ENCODE measurements around the gene TRMO. TPM values are rescaled to one million over a fixed set of nuclear protein-coding genes. Genes with fewer than 3 reads are reported as not detected.

TRMO gene
- total RNA-seq, 3 donors from 2014 or later = 12.3 to 16.9 (median 16.0) TPM

- ATAC-seq = no peak
- Mint-ChIP-seq H3K4me1 (ENCODE audit: low read depth) (no peaks in the 10 kb centered on the region), H3K27me3 (ENCODE audit: low read depth) (peaks cover 25% of the 10 kb centered on the region), H3K4me3 (no peak overlapping the region), H3K9me3 (peaks cover 15% of the 10 kb centered on the region), H3K36me3 (ENCODE audit: insufficient read depth) (peaks cover 8% of the 10 kb centered on the region)
- no peak for DNase-seq
Measured at GRCh38 chr9:97868859-97869258, 53.4 kb downstream of the TRMO start.

DNA sequence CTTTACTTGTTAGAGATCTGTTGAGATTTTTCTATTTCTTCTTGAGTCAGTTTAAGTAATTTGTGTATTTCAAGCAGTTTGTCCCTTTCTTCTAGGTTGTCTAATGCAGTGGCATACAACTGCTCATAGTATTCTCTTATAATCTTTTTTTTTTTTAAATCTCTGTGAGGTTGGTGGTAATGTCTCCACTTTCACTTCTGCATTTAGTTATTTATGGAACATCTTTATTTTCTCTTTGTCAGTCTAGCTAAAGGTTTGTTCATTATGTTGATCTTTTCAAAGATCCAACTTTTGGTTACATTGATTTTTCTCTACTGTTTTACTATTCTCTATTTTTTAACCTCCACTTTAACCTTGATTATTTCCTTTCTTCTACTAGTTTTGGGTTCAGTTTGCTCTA is 55.5 kb downstream of the TRMO start:
- no peak for DNase-seq
- Mint-ChIP-seq H3K27me3 (ENCODE audit: low read depth) (peaks cover 32% of the 10 kb centered on the region), H3K4me3 (no peak overlapping the region), H3K4me1 (ENCODE audit: low read depth) (no peaks in the 10 kb centered on the region), H3K9me3 (peaks cover 15% of the 10 kb centered on the region), H3K36me3 (ENCODE audit: insufficient read depth) (peaks cover 8% of the 10 kb centered on the region)
- ATAC-seq = no peak

DNA sequence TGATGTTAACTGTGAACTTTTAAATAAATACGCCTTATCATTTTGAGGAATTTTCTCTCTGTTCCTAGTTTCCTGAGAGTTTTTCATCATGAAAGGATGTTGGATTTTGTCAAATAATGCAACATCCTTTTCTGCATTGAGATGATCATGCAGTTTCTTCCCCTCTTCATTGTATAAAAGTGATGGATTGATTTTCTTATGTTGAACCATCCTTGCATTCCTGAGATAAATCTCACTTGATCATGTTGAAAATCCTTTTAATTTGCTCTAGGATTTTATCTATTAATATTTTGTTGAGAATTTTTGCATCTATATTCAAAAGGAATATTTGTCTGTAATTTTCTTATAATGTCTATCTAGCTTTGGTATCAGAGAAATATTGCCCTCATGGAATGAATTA is 56.0 kb downstream of the TRMO start:
- no peak for DNase-seq
- Mint-ChIP-seq H3K9me3 (peaks cover 15% of the 10 kb centered on the region), H3K36me3 (ENCODE audit: insufficient read depth) (peaks cover 6% of the 10 kb centered on the region), H3K4me1 (ENCODE audit: low read depth) (no peaks in the 10 kb centered on the region), H3K27me3 (ENCODE audit: low read depth) (peaks cover 37% of the 10 kb centered on the region), H3K4me3 (no peak overlapping the region)
- ATAC-seq = no peak

GRCh38 chr9:97864396-97864795 is 57.9 kb downstream of the TRMO start:
- no peaks in the 10 kb centered on the region for H3K4me1 Mint-ChIP-seq (ENCODE audit: low read depth)
- H3K9me3 Mint-ChIP-seq = peaks cover 15% of the 10 kb centered on the region
- H3K4me3 Mint-ChIP-seq = no peak overlapping the region
- no peak for ATAC-seq
- peaks cover 48% of the 10 kb centered on the region for H3K27me3 Mint-ChIP-seq (ENCODE audit: low read depth)
- DNase-seq = no peak
- H3K36me3 Mint-ChIP-seq (ENCODE audit: insufficient read depth) = peaks cover 4% of the 10 kb centered on the region

DNA sequence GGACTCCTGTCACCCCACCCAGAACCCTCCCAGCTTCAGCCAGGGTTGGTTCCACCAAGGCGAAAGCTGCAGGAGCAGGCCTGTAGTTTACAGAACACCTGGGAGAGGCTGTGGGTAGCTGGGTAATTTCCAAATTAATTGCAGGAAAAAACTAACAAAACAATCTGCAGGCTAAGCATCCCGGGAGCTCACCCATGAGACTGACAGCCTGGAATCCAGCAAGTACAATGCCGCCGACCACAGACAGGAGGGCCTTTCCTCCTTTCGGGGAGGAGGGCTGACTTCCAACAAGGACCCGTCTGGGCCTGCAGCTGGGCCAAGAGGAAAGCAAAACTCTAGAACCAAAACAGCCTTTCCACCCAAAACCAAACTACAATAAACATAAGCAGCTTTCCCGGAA is 59.0 kb downstream of the TRMO start:
- no peaks in the 10 kb centered on the region for H3K4me1 Mint-ChIP-seq (ENCODE audit: low read depth)
- peaks cover 49% of the 10 kb centered on the region for H3K27me3 Mint-ChIP-seq (ENCODE audit: low read depth)
- H3K36me3 Mint-ChIP-seq (ENCODE audit: insufficient read depth) = peaks cover 4% of the 10 kb centered on the region
- H3K9me3 Mint-ChIP-seq = peaks cover 15% of the 10 kb centered on the region
- ATAC-seq = no peak
- H3K4me3 Mint-ChIP-seq = no peak overlapping the region
- no peak for DNase-seq

DNA sequence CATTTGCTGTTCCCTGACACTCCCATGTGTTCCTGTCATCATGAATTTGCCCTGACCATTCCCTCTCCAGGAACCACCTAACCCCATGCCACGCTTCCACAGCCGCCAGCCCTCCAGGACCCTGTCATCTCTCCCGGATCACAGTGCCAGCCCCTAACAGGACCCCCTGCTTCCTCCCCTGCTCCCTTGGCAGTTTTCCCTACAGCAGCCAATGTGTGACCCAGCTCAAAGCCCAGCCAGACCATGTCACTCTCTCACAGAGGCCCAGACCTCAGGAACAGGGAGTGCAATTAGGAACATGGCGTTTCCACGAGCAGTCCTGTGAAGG is 61.2 kb downstream of the TRMO start:
- no peak for ATAC-seq
- Mint-ChIP-seq H3K9me3 (peaks cover 4% of the 10 kb centered on the region), H3K27me3 (ENCODE audit: low read depth) (peaks cover 66% of the 10 kb centered on the region), H3K4me1 (ENCODE audit: low read depth) (peaks cover 7% of the 10 kb centered on the region), H3K4me3 (no peak overlapping the region), H3K36me3 (ENCODE audit: insufficient read depth) (peaks cover 2% of the 10 kb centered on the region)
- no peak for DNase-seq

- DNase-seq (no peak), ATAC-seq (no peak)
- Mint-ChIP-seq H3K4me1 (ENCODE audit: low read depth) (peaks cover 7% of the 10 kb centered on the region), H3K27me3 (ENCODE audit: low read depth) (peaks cover 70% of the 10 kb centered on the region), H3K36me3 (ENCODE audit: insufficient read depth) (no peaks in the 10 kb centered on the region), H3K4me3 (no peak overlapping the region), H3K9me3 (no peaks in the 10 kb centered on the region)
Measured at GRCh38 chr9:97860451-97861147, 61.7 kb downstream of the TRMO start.

DNA sequence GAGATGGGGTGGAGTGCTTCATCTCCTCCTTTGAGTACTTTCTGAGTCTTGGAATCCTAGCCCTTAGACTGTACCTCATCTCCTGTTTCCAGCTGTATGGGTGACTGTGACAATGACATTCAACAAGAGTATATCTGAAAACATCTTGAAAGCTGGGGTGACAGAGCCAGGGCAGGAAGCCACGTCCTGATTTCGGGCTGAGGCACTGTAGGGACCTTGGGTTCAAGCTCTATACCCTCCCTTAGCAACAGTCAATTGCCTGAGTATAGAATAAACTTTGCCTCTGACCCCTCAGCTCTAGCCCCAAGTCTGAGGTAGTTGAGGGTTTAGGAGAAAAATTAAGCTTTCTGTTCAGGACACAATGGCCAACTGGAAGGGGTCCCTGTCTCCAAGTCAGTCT is 63.0 kb downstream of the TRMO start:
- peaks cover 7% of the 10 kb centered on the region for H3K4me1 Mint-ChIP-seq (ENCODE audit: low read depth)
- ATAC-seq (no peak), DNase-seq (no peak)

DNA sequence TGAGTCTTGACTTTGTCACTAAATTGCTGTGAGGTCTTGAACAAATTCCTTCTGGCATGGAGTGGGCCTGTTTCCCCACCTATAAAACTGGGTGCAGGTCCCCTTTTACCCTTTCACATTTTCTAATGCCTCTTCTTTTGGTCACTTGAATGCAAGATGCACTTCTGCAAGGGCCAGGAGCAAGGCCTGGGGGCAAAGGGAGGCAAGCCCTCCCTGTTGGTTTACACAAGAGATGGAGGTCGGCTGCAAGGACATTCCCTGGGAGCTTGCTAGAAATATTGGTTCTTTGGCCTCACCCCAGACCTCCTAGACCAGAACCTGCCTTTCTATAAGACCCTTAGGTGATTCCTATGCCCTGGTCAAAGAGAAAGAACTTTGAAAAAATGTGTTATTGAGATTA is 63.5 kb downstream of the TRMO start:
- ATAC-seq = no peak
- DNase-seq = no peak

More for the DNA sequence above, 63.0 kb downstream of the TRMO start:
- Mint-ChIP-seq H3K27me3 (ENCODE audit: low read depth) (peaks cover 76% of the 10 kb centered on the region), H3K4me3 (no peak overlapping the region), H3K9me3 (no peaks in the 10 kb centered on the region), H3K36me3 (ENCODE audit: insufficient read depth) (no peaks in the 10 kb centered on the region)

DNA sequence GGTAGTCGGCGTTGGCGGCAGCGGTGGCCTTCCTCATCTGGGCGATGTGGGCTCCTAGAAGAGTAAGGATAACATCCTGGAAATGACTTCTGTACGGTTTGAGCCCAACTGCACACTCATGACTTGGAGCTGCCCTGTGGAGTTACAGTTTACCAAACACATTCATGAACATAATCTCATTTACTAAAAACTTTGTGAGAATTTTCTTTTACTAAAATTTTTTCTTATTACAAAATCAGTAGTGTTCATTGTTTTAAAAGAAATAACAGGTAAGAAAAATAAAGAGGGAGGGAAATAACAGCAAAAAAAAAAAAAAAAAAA is 63.9 kb downstream of the TRMO start:
- Mint-ChIP-seq H3K27me3 (ENCODE audit: low read depth) (peaks cover 77% of the 10 kb centered on the region), H3K9me3 (no peaks in the 10 kb centered on the region), H3K4me1 (ENCODE audit: low read depth) (peaks cover 10% of the 10 kb centered on the region), H3K36me3 (ENCODE audit: insufficient read depth) (no peaks in the 10 kb centered on the region), H3K4me3 (no peak overlapping the region)
- ATAC-seq = no peak
- DNase-seq = no peak

More for the DNA sequence above, 63.5 kb downstream of the TRMO start:
- Mint-ChIP-seq H3K4me1 (ENCODE audit: low read depth) (peaks cover 10% of the 10 kb centered on the region), H3K9me3 (no peaks in the 10 kb centered on the region), H3K4me3 (no peak overlapping the region), H3K27me3 (ENCODE audit: low read depth) (peaks cover 76% of the 10 kb centered on the region), H3K36me3 (ENCODE audit: insufficient read depth) (no peaks in the 10 kb centered on the region)

DNA sequence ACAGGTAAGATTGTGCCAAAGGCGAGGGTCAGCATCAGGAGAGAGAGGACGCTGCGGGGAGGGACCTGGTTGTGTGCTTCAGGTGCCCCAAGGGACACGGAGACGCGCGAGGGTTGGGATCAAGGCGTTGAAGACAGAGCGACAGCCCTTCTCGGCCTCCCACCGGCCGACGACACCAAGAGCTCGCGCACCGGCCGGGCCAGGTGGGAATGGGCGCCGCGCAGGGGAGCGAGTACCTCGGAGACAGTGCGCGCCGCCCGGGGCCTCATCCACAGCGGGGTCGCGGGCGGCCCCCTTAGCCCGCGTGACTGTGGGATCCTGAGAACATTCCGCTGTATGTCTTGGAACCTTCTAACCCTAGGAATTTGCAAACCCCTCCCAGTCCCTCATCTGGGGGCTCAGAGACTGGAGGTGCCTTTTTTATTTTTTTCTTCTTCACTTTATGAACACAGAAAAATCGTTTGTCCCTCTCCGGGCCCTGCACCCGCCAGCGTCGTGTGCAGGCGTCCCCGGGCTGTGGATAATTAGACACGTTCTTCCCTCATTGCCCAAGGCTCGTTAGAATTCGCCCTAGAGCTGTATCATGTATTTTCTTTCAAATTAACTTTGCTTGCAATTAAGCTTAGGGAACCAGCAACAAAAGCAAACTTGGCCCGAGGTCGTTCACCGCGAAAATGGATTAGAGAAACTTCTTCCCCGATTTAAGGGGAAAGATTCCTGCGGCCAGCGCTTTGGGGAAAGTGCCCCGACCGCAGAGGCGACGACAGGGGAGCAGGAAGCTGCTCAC is 64.5 kb downstream of the TRMO start:
- H3K9me3 Mint-ChIP-seq = no peaks in the 10 kb centered on the region
- no peak overlapping the region for H3K4me3 Mint-ChIP-seq
- peaks cover 10% of the 10 kb centered on the region for H3K4me1 Mint-ChIP-seq (ENCODE audit: low read depth)
- no peak for ATAC-seq
- DNase-seq = no peak
- no peaks in the 10 kb centered on the region for H3K36me3 Mint-ChIP-seq (ENCODE audit: insufficient read depth)
- H3K27me3 Mint-ChIP-seq (ENCODE audit: low read depth) = peaks cover 79% of the 10 kb centered on the region

DNA sequence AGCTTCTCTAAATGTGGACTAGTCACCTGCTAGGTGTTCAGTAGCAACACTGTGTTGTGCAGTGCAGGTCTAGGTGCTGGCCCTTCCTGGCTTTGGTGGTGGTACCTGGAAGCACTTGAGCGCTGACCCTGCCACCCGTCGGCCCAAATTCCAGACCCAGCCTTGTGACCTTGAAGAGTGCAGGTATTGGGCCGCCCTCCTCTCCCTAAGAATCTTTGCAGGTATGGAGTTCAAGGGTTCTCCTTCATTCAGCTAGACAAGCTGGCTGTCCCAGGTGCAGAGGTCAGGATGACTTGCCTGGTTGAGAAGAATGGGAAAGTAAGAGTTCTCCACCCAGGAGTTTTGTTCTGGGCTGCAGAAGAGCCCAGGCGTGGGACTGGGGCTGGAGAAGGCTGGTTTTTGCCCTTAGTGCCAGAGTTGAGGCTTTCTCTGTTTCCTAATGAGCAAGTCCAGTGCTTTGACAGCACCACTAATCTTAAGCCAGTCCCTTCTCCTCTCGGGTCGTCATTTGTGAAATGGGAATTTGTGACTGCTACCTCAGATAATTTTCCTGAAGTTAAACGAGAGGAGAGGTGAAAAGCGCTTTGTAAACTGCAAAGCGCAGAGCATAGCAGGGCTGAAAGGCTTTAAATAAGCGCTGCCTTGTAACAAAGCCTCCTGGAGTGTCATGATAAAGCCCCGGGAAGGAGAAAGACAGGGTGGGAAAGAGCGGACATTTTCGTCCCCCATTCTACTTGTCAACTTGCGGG is 65.3 kb downstream of the TRMO start:
- no peak for ATAC-seq
- H3K4me1 Mint-ChIP-seq (ENCODE audit: low read depth) = peaks cover 14% of the 10 kb centered on the region
- DNase-seq = no peak
- no peaks in the 10 kb centered on the region for H3K9me3 Mint-ChIP-seq
- H3K36me3 Mint-ChIP-seq (ENCODE audit: insufficient read depth) = no peaks in the 10 kb centered on the region
- no peak overlapping the region for H3K4me3 Mint-ChIP-seq
- H3K27me3 Mint-ChIP-seq (ENCODE audit: low read depth) = peaks cover 82% of the 10 kb centered on the region

GRCh38 chr9:97855899-97856298 is 66.4 kb downstream of the TRMO start:
- ATAC-seq = no peak
- peaks cover 14% of the 10 kb centered on the region for H3K4me1 Mint-ChIP-seq (ENCODE audit: low read depth)

DNA sequence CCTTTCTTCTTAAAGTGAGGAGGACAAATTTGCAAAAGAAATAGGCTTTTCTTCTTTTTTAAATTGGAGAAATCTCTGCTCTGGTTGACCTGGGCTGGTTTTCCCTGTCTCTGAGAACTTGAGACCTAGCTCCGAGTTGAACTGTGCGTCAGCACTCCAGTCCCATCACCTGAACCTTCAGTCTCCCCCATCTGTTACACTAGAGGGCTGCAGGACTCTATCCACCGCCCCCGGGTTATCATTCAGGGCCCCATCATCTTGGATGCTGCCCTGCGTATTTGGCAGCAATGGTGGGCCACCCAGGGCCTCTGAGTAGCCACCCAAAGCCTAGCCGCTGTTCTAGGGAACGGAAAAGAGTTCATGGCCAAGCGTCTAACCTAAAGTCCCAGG is 66.8 kb downstream of the TRMO start:
- ATAC-seq (no peak), DNase-seq (no peak)
- peaks cover 79% of the 10 kb centered on the region for H3K27me3 Mint-ChIP-seq (ENCODE audit: low read depth)
- peaks cover 16% of the 10 kb centered on the region for H3K4me1 Mint-ChIP-seq (ENCODE audit: low read depth)
- no peaks in the 10 kb centered on the region for H3K9me3 Mint-ChIP-seq
- H3K36me3 Mint-ChIP-seq (ENCODE audit: insufficient read depth) = no peaks in the 10 kb centered on the region
- no peak overlapping the region for H3K4me3 Mint-ChIP-seq

More at GRCh38 chr9:97855899-97856298, 66.4 kb downstream of the TRMO start:
- Mint-ChIP-seq H3K4me3 (no peak overlapping the region), H3K36me3 (ENCODE audit: insufficient read depth) (no peaks in the 10 kb centered on the region), H3K9me3 (no peaks in the 10 kb centered on the region), H3K27me3 (ENCODE audit: low read depth) (peaks cover 80% of the 10 kb centered on the region)
- no peak for DNase-seq
